Neutrophil (primary cell): ENCODE measurements around the gene DUSP15.

ENCODE experiments used
- H3K27ac ChIP-seq: fragments of 200-600 bp; sonication (generic); 2 replicates; pipeline ENCODE4 v1.5.1; 2016; ENCODE audit warnings: mild to moderate bottlenecking, moderate library complexity
- H3K27me3 ChIP-seq: fragments of 200-600 bp; sonication (generic); 2 replicates; pipeline ENCODE4 v1.6.0; 2016; ENCODE audit warnings: mild to moderate bottlenecking
- H3K36me3 ChIP-seq: fragments of 200-600 bp; sonication (generic); 2 replicates; pipeline ENCODE4 v1.5.1; 2017
- H3K4me1 ChIP-seq, 2 experiments: fragments of 200-600 bp in 1 of 2; sonication (generic) in 1 of 2; 1 replicate in 1 of 2; 2 replicates in 1 of 2; pipeline versions ENCODE4 v1.5.1 to v1.6.1; 2013 to 2016; ENCODE audit warnings: low read depth in 1 of 2, low read length in 1 of 2, mild to moderate bottlenecking in 1 of 2, moderate library complexity in 1 of 2; ENCODE audit not compliant: control insufficient read depth in 1 of 2, insufficient read depth in 1 of 2
- H3K4me3 ChIP-seq, 2 experiments: fragments of 200-600 bp in 1 of 2; sonication (generic) in 1 of 2; 1 replicate in 1 of 2; 2 replicates in 1 of 2; pipeline ENCODE4 v1.5.1; 2013 to 2016; ENCODE audit warnings: low read depth in 1 of 2, low read length in 1 of 2, mild to moderate bottlenecking in 1 of 2, moderate library complexity in 1 of 2
- H3K9me3 ChIP-seq: fragments of 200-600 bp; sonication (generic); 2 replicates; pipeline ENCODE4 v1.5.1; 2016
- CTCF ChIP-seq: fragments of 200-600 bp; sonication (generic); IDR thresholded peaks from 2 replicates; pipeline ENCODE4 v1.5.1; 2016; ENCODE audit warnings: antibody characterized with exemption

The DUSP15 gene

GRCh38 chr20:31915491-31916280, 45.4 kb upstream of the DUSP15 start:
- Histone ChIP-seq H3K4me3 (no peak overlapping the region), H3K27ac (no peak overlapping the region), H3K36me3 (no peaks in the 10 kb centered on the region), H3K4me1 (no peaks in the 10 kb centered on the region), H3K9me3 (no peaks in the 10 kb centered on the region), H3K27me3 (no peaks in the 10 kb centered on the region)
- no peak for TF ChIP-seq CTCF

GRCh38 chr20:31914170-31914569, 43.8 kb upstream of the DUSP15 start:
- no peaks in the 10 kb centered on the region for H3K27me3 ChIP-seq

GRCh38 chr20:31913431-31914157, 43.3 kb upstream of the DUSP15 start:
- no peak for TF ChIP-seq CTCF
- H3K36me3 ChIP-seq: no peaks in the 10 kb centered on the region
- H3K4me1 ChIP-seq: no peaks in the 10 kb centered on the region
- H3K4me3 ChIP-seq: no peak overlapping the region
- no peaks in the 10 kb centered on the region for H3K27me3 ChIP-seq
- H3K9me3 ChIP-seq: no peaks in the 10 kb centered on the region
- no peak overlapping the region for H3K27ac ChIP-seq

More at GRCh38 chr20:31914170-31914569, 43.8 kb upstream of the DUSP15 start:
- Histone ChIP-seq H3K27ac (no peak overlapping the region), H3K4me3 (no peak overlapping the region), H3K4me1 (no peaks in the 10 kb centered on the region), H3K9me3 (no peaks in the 10 kb centered on the region), H3K36me3 (no peaks in the 10 kb centered on the region)
- TF ChIP-seq CTCF: no peak

GRCh38 chr20:31910071-31910803, 39.9 kb upstream of the DUSP15 start:
- no peaks in the 10 kb centered on the region for H3K9me3 ChIP-seq
- no peaks in the 10 kb centered on the region for H3K27me3 ChIP-seq
- H3K36me3 ChIP-seq: no peaks in the 10 kb centered on the region
- no peaks in the 10 kb centered on the region for H3K4me1 ChIP-seq
- H3K4me3 ChIP-seq: no peak overlapping the region
- H3K27ac ChIP-seq: no peak overlapping the region
- no peak for TF ChIP-seq CTCF

- Histone ChIP-seq H3K36me3 (no peaks in the 10 kb centered on the region), H3K4me1 (no peaks in the 10 kb centered on the region), H3K9me3 (no peaks in the 10 kb centered on the region), H3K27me3 (no peaks in the 10 kb centered on the region), H3K4me3 (no peak overlapping the region), H3K27ac (no peak overlapping the region)
- TF ChIP-seq CTCF: no peak
Observed at GRCh38 chr20:31909253-31910070, 39.1 kb upstream of the DUSP15 start.
